ENCODE measurements around the gene PPIB.

PPIB gene

DNA sequence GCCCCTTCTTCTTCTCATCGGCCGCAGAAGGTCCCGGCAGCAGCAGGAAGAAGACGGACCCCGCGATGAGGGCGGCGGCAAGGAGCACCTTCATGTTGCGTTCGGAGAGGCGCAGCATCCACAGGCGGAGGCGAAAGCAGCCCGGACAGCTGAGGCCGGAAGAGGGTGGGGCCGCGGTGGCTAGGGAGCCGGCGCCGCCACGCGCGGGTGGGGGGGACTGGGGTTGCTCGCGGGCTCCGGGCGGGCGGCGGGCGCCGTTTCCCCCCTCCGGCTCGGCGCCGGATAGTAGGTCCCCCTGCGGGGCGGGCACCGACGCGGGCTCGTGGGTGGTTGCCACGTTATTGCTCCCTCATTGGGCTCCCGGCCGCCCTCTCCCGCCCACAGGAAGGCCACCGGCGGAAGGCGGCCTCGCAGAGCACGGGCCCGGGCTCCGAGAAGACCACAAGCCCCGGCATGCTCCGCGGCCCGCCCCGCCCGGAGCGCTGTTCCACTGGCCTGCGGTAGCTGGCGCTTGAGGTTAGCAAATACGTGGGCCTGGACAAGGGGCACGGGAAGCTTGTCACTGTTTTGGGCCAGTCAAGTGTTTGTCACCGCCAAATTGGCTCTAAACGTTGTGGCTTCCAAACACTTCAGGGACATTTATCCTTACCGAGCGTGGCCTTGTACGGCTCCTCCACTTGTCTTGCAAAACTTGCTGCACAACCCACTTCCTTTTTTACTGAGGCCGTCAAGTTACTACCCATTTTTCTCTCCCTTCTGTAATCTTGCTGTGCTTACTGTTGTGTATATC lies at the start of gene PPIB:
Gene PPIB (minus strand): TSS at position 154 of the 790 bp plus-strand sequence. CDS start 36 bp downstream, at position 118.
- peak; percentile 89 for DNase-seq

GRCh38 chr15:64211696-64212095 lies 48.9 kb upstream of the PPIB start:
- no peak for DNase-seq

DNA sequence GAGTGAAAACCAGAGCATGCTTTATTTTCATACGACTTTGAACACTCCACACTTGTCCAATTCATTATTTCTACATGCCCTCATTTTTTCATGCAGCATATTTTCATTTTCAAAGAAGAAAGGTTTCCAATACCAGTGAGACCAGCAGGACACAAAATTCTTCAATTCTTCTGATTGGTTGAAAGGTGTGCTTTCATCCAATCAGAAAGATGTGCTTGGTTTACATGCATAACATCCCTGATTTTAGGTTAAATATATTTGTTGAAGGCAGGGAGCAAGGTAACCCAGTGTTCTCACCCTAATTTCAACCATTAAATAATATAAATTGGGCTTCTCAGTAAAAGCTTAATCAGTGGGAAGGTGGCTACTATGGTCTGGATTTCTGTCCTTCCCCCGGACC lies 47.5 kb upstream of the PPIB start:
- no peak for DNase-seq

DNA sequence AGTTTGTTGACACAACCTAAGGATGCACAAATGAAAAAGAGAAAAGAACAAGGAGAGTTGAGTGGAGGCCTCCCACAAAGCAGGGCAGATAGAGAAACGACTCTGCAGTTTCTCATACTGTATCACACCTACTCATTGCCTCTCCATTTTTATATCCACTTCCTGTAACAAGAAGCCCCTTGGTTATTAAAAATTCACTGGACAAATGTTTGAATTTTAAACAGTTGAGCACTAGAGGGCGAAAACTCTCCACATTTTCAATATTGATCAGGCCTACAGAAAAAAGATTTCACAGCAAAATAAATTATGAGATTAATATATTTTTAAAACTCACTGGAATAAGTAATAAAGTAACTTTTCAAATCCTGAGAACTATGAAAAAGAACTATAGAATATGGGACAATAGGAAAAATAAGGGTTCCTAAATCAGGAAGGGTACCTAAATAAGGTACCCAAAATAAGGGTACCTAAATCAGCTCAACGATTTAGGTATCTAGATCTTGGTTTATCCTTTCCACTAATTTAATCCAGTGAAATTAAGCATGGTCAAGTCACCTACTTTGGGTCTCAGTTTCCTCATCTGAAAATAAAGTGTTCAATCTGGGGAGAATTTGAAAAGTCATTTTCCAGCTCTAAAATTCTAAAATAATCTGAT lies 47.0 kb upstream of the PPIB start:
- no peak for DNase-seq

DNA sequence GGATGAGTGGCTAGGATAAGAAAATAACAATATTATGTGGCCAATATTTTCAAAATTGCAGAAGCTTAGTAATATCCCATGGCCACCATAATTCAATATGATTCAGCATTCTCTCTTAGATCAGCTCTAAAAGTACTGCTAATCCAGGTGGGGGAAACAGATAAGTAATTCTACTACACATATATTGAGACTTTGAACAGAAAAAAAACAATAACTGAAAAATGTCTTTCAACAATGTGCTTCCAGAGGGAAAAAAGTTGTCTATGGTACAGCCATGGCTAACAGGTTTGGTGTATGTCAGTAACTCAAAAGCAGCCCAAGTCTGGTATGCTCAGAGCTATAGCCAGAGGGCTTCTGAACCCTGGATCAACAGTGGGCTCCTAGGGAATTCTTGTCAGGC lies 42.4 kb upstream of the PPIB start:
- no peak for DNase-seq

- DNase-seq: no peak
Measured at GRCh38 chr15:64197425-64197824, 34.6 kb upstream of the PPIB start.

- DNase-seq: no peak
Measured at GRCh38 chr15:64193971-64194370, 31.1 kb upstream of the PPIB start.

DNA sequence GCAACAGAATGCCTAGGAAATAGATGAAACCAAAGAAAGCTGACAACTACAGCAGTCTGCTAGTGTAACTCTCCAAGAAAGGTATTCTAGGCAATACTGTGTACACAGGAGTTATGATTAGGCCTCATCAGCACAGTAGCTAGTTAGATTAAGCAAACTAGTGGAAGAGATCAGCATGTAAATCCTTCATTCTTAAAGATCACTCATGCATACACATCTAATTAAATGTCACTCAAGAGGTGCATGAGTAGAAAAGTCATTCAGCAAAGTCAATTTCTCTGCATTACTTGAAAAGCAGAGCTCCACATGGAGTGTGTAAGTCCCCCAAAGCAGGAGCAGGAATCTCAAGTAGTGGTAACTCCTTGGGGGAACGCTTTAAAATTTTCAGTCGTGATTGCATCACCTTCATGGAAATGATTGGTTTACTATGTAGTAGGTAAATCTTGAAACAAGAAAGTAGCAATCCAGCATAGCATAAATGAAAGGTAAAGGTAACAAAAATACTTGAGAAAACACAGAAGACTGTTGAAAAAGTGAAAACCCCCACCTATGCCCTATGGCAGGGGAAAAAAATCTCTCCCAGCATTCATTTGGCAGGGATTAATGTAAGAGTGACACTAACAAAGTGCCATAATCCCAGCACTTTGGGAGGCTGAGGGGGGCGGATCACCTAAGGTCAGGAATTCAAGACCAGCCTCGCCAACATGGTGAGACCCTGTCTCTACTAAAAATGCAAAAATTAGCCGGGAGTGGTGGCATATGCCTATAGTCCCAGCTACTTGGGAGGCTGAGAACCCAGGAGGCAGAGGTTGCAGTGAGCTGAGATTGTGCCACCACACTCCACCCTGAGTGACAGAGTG lies 29.4 kb upstream of the PPIB start:
- DNase-seq: no peak

DNA sequence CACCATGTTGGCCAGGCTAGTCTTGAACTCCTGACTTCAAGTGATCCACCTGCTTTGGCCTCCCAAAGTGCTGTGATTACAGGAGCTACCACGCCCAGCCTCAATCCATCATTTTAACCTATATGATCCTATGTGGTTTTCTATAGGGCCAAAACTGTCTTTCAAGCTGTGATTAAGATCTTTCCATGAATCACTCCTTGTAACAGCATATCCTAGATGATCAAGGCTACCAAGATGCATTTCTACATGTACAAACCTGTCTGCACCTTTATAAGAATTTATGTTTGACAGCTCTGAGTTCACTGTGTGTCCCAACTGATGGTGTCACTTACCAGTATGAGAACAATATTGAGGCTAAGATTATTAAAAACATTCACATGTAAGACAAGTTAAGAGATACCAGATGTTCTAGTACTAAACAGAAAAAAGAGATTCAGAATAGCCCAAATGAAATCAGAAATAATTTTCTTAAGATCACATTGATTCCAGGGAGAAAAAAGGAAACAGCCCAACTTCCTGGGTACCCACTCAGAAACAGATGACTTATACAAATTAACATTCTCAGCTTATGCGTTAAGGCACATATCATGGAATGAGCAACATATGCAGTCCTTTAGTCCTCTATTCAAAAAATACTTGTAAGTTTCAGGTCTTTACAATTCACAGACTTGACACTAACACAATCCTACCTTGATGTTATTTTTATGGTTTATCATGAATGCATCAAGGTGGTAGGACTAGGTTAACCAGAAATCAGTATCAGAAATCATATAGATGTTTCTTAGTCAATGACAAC lies 24.8 kb upstream of the PPIB start:
- DNase-seq: no peak

- no peak for DNase-seq
Measured at GRCh38 chr15:64185146-64185911, 22.5 kb upstream of the PPIB start.

GRCh38 chr15:64182859-64183370 lies 20.1 kb upstream of the PPIB start:
- DNase-seq: no peak

DNA sequence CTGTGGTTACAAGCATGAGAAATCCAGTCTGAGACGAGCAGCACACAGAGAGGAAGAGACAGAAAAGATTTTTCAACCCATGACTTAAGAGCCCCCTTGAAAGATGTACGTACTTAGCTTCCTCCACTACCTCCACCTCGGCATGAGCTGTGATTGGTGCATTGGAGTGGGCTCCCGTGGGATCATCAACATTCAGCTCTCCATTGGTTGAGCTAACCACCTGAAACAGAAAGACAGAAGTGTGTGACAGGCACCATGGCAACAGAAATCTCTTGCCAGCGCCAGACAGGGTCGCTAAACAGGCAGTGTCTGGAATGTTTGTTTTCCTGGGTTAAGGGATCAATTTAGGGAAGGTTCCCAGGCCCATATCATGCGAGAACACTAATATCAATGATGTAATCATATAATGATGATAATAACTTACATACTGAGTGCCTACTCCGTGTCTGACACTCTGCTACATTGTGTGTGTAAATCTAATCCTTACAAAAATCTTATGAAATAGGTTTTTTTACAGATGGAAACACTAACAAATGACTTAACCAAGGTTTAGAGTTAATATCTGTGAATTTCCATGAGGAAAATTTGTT lies 17.5 kb upstream of the PPIB start:
- no peak for DNase-seq

- DNase-seq: no peak
Measured at GRCh38 chr15:64166102-64166890, 3.5 kb upstream of the PPIB start.

DNA sequence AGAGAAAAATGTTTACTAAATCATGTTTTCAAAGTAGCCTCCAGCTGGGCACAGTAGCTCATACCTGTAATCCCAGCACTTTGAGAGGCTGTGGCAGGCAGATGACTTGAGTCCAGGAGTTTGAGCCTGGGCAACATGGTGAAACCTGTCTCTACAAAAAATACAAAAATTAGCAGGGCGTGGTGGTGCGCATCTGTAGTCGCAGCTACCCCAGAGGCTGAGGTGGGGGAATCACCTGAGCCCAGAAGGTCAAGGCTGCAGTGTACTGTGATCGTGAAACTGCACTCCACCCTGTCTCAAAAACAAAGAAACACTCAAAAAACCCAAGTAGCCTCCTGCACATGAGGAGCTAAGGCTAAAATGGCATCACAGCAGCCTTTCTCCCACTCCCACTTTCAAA lies 1.6 kb upstream of the PPIB start:
- DNase-seq: no peak

DNA sequence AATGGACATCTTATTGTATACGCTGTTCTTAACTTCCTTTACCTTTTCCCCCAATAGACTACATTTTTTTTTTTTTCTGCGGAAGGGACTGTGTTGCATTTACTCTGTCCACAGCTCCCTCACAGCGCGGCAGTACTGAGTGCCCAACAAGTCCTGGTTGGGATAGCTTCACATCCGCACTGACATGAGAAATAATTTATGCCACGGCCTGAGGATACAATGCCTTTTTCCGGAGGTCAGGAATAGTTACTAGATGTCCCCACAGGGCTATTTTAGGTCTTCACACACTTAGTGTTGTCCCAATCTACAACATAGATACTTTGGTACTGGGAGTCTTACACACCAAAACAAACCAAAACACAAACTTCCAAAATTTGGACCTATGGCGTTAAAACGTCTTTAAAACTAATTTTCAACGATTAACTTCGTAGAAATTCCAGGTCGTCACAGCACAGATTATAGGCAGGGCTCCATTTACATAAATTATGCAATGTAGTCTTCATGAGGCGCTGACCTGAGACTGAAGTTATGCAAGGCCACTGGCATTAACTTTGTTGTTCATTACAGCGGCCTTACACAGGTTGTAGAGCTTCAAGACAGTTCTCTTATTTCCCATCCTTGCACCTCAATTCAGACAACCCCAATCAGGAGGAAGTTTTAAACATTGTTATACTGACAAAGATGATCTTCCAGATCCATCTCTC lies 989 bp upstream of the PPIB start:
- DNase-seq: no peak

DNA sequence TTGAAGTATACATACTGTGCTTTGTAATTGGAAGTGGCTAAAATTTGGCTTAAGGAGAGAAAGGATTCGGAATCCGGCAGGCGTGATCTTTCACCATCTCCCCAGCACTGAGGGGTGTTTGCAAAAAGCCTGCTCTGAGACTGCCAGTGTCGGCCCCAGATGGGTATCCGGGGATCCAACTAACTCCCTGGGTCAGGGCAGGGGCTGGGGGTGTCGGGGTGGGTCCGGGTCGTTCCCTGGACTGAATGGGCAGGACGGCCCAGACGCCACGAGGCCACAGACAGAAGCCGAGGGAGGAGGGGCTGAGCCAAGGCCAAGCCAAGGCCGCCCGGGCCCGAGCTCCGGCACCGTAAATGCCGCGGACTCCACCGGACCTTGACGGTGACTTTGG lies 349 bp downstream of the PPIB start:
- no peak for DNase-seq

GRCh38 chr15:64161688-64162477 lies 939 bp downstream of the PPIB start:
- DNase-seq: no peak

- DNase-seq: no peak
Measured at GRCh38 chr15:64158363-64159134, 4.3 kb downstream of the PPIB start.
